HG03135 (cell line): Measurements from ENCODE around the gene CALN1.
"Not testable (repeated sequence)": the region's sequence is repeated elsewhere in the genome, so short reads cannot be mapped to it uniquely, and the experiment has no call there.

Source experiments
- ATAC-seq: cut with Tn5 transposase; IDR thresholded peaks from one replicate; pipeline ENCODE4 v1.9.1; 2021; ENCODE audit warnings: mild to moderate bottlenecking, moderate library complexity; ENCODE audit not compliant: unreplicated experiment

The CALN1 gene

DNA sequence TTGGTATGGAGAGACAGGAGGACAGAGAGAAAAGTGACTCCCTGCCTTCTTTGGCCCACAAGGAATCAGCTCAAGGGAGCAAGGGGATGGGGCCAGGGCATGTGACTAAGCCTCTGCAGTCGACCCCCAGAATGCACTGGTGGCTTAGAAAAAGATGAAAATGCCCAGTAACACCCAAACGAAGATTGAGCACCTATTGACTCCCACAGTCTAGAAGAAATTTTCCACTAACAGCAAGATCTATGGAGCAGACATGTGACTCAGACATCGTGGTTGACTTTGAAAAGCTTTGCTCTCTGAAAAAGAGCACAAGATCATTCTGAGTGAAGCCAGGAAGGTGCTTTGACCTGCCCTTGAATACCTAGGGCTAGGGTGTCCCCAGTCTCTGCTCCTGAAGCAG, 586.0 kb downstream of the CALN1 start:
- no peak for ATAC-seq

DNA sequence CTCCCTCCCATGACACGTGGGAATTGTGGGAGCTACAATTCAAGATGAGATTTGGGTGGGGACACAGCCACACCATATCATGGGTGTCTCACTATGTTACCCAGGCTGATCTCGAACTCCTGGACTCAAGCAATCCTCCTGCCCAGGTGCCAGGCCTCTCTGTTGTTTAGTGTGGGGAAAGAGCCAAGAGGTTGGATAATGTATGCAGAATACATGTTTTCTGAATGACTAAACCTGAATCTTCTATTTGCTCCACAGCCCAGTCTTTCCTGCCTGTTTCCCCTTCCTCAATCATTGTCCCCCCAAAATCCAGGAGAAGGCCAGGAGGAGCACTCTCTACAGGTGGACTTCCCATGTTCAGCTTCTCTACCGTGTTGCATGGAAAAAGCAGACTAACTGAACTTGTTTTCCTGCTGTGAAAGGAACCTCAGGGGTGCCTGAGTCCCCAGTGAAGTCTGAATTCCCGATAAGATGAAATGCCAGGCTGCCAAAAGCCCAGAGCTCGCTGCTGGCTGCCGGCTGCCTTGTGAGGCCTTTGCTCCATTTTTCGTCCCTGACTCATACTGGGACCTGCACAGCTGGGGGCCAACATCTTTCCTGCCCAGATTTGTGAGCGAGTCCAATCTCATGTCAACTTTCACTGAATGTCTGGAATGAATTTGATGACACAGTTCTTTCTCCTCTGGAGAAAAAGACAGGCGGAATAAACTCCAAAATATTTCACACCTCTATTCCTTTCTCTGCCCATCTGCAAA, 588.0 kb downstream of the CALN1 start:
- no peak for ATAC-seq

DNA sequence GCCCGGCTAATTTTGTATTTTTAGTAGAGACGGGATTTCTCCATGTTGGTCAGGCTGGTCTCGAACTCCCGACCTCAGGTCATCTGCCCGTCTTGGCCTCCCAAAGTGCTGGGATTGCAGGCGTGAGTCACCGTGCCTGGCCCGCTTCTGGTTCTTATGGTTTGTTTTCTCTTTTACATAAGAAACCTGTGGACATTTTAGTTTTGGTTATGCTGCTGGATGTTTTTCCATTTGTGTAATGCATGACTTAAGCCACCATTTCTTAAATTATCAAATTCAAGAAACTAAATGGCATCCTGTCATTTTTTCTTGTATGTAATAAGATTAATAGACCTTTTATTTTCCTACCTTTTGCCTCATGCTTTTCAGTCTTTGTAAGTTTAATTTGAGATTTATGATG, 589.7 kb downstream of the CALN1 start:
- ATAC-seq: not testable (repeated sequence)

DNA sequence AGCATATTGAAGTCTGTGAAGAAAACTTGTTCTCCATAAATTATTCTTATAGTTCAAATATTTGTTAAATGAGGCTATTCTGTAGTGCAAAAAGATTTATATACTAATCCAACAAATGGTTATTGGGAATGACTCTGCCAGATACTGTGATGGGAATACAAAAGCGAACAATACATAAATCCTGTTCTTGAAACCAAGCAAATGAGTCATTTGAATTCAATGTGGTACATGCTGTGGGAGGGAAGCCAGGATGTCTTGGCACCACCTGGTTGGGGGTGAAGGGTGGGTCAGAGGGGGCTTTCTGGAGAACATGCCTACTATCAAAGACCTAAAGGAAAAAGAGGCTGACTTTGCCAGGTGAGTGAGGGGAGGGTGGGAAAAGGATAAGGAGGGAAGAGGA, 594.2 kb downstream of the CALN1 start:
- ATAC-seq: no peak

- ATAC-seq: no peak
Measured at GRCh38 chr7:71808115-71808514, 604.0 kb downstream of the CALN1 start.

- ATAC-seq: no peak
Measured at GRCh38 chr7:71804256-71804655, 607.9 kb downstream of the CALN1 start.

- ATAC-seq: no peak
Measured at GRCh38 chr7:71801976-71802375, 610.2 kb downstream of the CALN1 start.

- no peak for ATAC-seq
Measured at GRCh38 chr7:71800321-71800720, 611.8 kb downstream of the CALN1 start.

DNA sequence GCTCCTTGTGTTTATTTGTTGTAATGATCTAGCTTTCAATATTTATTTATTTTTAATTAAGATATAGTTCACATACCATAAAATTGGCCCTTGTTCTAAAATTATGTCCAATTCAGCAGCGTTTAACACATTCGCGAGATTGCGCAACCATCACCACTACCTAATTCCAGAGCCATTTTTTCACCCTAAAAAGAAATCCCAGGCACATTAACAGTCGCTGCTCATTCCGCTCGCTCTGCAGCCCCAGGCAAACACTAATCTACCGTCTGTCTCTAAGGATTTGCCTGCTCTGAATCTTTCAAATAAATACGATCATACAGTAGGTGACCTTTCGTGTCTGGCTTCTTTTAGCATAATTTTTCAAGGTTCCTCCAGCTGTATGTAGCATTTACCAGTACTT, 616.7 kb downstream of the CALN1 start:
- ATAC-seq: no peak

DNA sequence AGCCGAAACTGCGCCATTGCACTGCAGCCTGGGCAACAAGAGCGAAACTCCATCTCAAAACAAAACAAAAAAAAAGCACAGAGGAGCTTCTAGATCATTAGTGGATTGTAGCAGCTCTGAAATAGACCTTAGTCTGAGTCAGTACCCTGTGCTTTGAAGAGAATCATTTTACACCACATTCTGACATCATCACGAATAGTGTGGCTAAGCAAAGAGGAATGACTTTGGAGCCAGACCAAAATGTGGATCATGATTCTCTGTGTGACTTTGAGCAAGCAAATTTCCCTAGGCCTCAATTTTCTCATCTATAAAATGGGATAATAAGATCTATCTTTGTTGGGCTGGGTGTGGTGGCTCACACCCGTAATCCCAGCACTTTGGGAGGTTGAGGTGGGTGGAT, 618.9 kb downstream of the CALN1 start:
- ATAC-seq: no peak

DNA sequence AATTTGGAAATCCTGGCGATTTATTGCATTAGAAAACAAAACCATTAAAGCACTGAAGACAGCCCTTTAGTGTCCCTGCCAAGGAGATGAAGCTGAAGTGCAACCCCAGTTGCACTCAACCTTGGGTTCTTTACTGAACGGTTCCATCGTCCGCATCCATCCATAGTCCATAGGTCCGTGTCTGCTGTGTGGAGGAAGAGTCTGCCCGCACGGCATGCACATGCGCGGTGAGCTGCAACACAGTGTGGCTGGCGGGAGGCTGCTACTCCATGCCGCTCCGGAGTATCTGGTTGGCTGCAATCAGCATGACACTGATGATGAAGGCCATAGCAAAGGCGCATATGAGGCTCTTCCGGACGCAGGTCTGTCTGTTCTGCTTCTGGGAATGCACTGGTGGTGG, 624.6 kb downstream of the CALN1 start:
- ATAC-seq: no peak

GRCh38 chr7:71785216-71785615, 626.9 kb downstream of the CALN1 start:
- no peak for ATAC-seq

DNA sequence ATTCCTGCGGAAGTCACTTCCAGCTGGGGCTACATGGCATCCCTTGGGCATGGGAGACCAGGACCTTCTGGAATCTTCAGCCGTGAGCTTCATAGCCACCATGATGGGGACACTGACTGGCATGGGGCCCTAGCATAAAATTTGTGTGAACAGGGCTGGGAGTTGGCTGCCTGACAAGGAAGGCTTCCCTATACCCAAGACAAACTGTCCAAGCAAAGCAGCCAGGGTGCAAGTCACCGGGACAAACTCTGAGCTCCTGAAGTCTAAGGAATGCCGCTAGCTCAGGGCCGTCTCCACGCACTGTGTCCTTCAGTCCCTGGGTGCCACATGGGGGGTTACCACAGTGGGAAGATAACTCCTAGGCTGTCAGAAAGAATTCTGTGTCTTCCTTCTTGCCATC, 627.4 kb downstream of the CALN1 start:
- no peak for ATAC-seq

DNA sequence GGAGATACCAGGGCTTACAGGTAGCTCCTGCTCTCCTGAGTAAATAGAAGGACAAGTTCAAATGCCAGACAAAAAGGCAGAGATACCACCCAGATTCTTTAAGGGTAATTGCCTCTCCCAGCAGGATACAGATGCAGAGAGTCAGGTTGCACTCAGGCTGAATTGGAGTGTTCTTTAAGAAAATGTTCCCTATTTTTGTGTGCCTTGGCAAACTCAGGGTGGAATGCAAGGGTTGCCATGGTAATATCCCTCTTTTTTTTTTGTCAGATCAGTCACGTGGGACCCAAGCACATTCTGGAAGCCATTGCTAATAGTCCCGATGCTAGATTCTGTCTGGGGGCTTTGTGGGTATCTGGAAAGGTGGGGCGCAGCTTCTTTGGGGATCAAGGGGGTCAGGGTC, 628.0 kb downstream of the CALN1 start:
- ATAC-seq: no peak

- no peak for ATAC-seq
Measured at GRCh38 chr7:71783779-71784178, 628.4 kb downstream of the CALN1 start.

DNA sequence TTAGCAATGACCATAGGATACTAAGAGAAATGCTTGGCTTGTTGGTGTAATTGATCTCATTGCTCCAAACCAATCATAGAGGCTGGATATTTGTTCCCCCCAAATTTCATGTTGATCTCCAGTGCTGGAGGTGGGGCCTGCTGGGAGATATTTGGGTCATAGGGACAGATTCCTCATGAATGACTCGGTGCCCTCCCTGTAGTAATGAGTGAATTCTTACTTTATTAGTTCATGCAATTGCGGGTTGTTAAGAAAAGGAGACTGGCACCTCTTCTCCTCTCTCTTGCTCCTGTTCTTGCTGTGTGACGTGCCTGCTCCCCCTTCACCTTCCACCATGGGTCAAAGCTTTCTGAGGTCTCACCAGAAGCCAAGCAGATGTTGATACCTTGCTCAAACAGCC, 630.1 kb downstream of the CALN1 start:
- no peak for ATAC-seq

GRCh38 chr7:71780282-71780681, 631.9 kb downstream of the CALN1 start:
- ATAC-seq: no peak

GRCh38 chr7:71777278-71777677, 634.9 kb downstream of the CALN1 start:
- ATAC-seq: no peak

GRCh38 chr7:71776726-71777125, 635.4 kb downstream of the CALN1 start:
- no peak for ATAC-seq

DNA sequence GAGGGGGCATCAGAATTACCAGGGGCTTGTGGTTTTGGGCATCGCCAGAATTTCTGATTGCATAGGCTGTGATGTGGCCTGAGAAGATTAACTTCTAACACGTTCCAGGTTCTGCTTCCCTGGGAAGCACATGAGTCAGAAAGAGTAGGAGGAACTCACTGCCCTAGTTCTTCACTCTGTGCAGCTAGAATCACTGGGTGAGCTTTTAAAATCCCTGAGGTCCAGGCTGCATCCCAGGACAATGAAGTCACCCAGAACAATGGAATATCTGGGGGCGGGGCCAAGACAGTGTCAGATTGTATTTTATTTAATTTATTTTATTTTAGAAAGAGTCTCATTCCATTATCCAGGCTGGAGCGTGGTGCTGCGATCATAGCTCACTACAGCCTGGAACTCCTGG, 636.5 kb downstream of the CALN1 start:
- no peak for ATAC-seq

DNA sequence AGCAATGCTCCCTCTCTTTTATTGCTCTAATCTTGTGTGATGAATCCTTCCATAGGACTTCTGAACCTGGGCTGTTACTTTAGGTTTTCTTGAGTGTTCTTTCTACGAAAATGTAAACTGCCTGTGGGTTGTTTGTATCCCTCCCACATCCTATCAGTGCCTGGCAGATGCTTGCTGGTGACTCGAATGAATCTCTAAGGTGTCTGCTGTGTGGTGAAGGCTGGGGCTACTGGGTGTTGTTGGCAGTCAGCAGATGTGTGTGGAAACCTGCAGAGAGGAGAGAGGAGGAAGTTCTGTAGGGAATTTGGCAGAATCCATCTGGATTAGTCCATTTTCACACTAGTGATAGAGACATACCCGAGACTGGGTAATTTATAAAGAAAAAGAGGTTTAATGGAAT, 639.4 kb downstream of the CALN1 start:
- ATAC-seq: no peak

DNA sequence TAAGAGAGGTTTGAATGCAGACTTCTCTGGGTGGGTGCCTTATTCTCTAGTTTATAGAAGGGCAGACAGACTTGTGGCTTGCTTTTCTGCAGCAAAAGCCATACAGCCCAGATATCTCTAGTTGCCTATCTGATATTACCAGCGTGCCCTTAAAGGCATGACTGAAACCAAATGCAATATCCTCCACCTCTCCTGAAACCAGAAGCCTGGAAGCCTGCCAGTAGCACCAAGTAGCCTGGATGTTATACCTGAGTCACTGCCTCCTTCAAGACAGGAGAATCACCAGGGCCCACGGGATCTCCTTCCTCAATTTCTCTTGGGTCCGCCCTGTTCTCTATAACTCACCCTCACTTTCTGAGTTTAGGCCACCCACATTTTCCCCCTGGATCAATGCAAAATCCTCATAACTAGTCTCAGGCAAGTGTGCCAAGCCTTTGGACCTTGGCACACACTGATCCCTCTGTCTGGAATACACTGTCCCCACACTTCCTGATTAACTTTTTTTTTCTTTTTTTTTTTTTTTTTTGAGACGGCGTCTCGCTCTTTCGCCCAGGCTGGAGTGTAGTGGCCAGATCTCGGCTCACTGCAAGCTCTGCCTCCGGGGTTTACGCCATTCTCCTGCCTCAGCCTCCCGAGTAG, 641.8 kb downstream of the CALN1 start:
- no peak for ATAC-seq

- ATAC-seq: no peak
Measured at GRCh38 chr7:71769326-71769725, 642.8 kb downstream of the CALN1 start.
